Stomach (tissue), 4 donors: ENCODE results near the gene PWWP2B.

Experiments used
- EP300 ChIP-seq: sonication (generic); formaldehyde crosslinking; IDR thresholded peaks from one replicate; pipeline ENCODE4 v1.6.1; 2017; ENCODE audit warnings: antibody characterized with exemption
- POLR2A ChIP-seq, 4 donors: fragments of 450-650 bp; IDR thresholded peaks; one replicate each; pipeline ENCODE4 v1.6.1; 2016; ENCODE audit warnings: antibody characterized with exemption in 4 of 4, control low read depth in 2 of 4, mild to moderate bottlenecking in 1 of 4, moderate library complexity in 1 of 4
- POLR2AphosphoS5 ChIP-seq, 3 donors: sonication (generic); formaldehyde crosslinking; IDR thresholded peaks; one replicate each; pipeline ENCODE4 v1.6.1; 2016; ENCODE audit warnings: antibody characterized with exemption in 3 of 3
- TF ChIP-seq, protein P1 (sequence below), 7 experiments: fragments of 450-650 bp in 4 of 7; fragments of 200-600 bp in 3 of 7; sonication (generic) in 3 of 7; IDR thresholded peaks; one replicate each; pipeline ENCODE4 v1.5.1; 2016 to 2019; ENCODE audit warnings: antibody characterized with exemption in 7 of 7, control low read depth in 2 of 7, mild to moderate bottlenecking in 1 of 7

DNA sequence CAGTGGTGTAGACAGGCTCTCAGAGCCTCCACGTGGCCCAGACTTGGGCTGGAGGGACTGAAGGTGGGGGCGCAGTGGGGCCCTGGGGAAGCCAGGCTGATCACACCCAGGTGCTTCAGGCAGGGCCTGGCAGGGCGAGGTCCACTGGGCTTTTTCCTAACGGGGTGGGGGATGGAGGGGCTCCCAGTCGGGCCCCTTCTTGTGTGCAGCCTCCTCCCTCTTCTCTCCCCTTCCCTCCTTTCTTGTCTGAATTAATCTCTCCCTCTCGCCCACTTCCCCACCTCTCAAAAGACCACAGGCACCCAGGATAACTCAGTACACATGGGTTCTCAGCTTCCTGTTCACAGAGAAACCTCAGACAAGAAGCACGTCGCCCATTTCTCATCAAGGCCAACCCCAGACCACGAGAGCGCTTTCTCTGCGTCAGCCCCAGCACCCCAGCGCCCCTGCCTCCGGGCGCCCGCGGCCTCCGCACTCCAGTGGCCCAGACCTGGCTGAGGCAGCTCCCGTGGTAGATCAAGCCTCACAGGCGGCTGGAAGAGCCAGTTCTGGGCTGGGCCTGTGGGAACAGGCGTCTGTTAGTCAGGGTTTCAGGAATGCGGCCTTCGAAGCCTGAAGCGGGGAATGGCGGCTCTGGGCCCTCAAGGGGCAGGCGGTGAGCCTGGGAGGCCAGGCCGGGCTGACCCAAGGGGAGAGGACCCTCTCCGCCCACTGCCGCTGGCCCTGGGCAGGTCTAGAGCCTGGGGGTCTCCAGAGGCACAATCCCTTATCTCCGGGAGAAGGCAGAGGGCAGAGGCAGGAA lies 50.6 kb downstream of the PWWP2B start:
- TF ChIP-seq, protein P1, sequence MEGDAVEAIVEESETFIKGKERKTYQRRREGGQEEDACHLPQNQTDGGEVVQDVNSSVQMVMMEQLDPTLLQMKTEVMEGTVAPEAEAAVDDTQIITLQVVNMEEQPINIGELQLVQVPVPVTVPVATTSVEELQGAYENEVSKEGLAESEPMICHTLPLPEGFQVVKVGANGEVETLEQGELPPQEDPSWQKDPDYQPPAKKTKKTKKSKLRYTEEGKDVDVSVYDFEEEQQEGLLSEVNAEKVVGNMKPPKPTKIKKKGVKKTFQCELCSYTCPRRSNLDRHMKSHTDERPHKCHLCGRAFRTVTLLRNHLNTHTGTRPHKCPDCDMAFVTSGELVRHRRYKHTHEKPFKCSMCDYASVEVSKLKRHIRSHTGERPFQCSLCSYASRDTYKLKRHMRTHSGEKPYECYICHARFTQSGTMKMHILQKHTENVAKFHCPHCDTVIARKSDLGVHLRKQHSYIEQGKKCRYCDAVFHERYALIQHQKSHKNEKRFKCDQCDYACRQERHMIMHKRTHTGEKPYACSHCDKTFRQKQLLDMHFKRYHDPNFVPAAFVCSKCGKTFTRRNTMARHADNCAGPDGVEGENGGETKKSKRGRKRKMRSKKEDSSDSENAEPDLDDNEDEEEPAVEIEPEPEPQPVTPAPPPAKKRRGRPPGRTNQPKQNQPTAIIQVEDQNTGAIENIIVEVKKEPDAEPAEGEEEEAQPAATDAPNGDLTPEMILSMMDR (IDR thresholded peaks at IDR 0.05), result no peak
- TF ChIP-seq POLR2A (IDR thresholded peaks at IDR 0.05) (no peak), POLR2AphosphoS5 (IDR thresholded peaks at IDR 0.05) (peak in 2 of 3 donors; percentile 32), EP300 (no peak)
